NCI-H748 treated with DMSO at 0.1 percent for 48 hours (cell line): ENCODE measurements around the gene TBC1D20.
A peak's percentile ranks its signal among the peaks of the same experiment; 100 is the strongest.

Source experiments
- DNase-seq: peaks from one replicate; lab custom pipeline; 2025; lab: John Stamatoyannopoulos, UW

Gene TBC1D20

GRCh38 chr20:437787-438486, 24.4 kb downstream of the TBC1D20 start:
- no peak for DNase-seq

GRCh38 chr20:436476-436875, 25.9 kb downstream of the TBC1D20 start:
- no peak for DNase-seq

GRCh38 chr20:435558-435957, 26.8 kb downstream of the TBC1D20 start:
- DNase-seq, result no peak

GRCh38 chr20:434661-435419, 27.5 kb downstream of the TBC1D20 start:
- no peak for DNase-seq

GRCh38 chr20:434221-434620, 28.1 kb downstream of the TBC1D20 start:
- DNase-seq, result no peak

- no peak for DNase-seq
Measured at GRCh38 chr20:433300-433975, 28.9 kb downstream of the TBC1D20 start.

- no peak for DNase-seq
Measured at GRCh38 chr20:432677-433299, 29.5 kb downstream of the TBC1D20 start.

GRCh38 chr20:432208-432607, 30.1 kb downstream of the TBC1D20 start:
- DNase-seq, result no peak

- DNase-seq, result peak; percentile 53
Measured at GRCh38 chr20:431012-431904, 31.1 kb downstream of the TBC1D20 start.

GRCh38 chr20:430091-430999, 32.0 kb downstream of the TBC1D20 start:
- DNase-seq, result no peak

- no peak for DNase-seq
Measured at GRCh38 chr20:428658-429200, 33.6 kb downstream of the TBC1D20 start.

GRCh38 chr20:427849-428657, 34.3 kb downstream of the TBC1D20 start:
- DNase-seq, result no peak

GRCh38 chr20:427401-427800, 34.9 kb downstream of the TBC1D20 start:
- DNase-seq, result no peak

- no peak for DNase-seq
Measured at GRCh38 chr20:426566-426965, 35.8 kb downstream of the TBC1D20 start.

- DNase-seq, result no peak
Measured at GRCh38 chr20:421685-422250, 40.6 kb downstream of the TBC1D20 start.

GRCh38 chr20:420721-421574, 41.4 kb downstream of the TBC1D20 start:
- no peak for DNase-seq

GRCh38 chr20:420166-420620, 42.1 kb downstream of the TBC1D20 start:
- DNase-seq, result no peak
